Occipital lobe (tissue), 2 donors: Measurements from ENCODE around the gene STK35. TPM values are rescaled to one million over a fixed set of nuclear protein-coding genes. Genes with fewer than 3 reads are reported as not detected.

ENCODE experiments used
- DNase-seq: peaks from one replicate; lab custom pipeline; 2025; lab: John Stamatoyannopoulos, UW
- total RNA-seq: library from RNA; depleted of rRNA; stranded (reverse); fragments of >200 nt; gene quantifications from one replicate; pipeline ENCODE4 v1.2.3, GENCODE V29; 2014

Gene STK35
- total RNA-seq, 1 donor from 2014 or later = 13.9 TPM

DNA sequence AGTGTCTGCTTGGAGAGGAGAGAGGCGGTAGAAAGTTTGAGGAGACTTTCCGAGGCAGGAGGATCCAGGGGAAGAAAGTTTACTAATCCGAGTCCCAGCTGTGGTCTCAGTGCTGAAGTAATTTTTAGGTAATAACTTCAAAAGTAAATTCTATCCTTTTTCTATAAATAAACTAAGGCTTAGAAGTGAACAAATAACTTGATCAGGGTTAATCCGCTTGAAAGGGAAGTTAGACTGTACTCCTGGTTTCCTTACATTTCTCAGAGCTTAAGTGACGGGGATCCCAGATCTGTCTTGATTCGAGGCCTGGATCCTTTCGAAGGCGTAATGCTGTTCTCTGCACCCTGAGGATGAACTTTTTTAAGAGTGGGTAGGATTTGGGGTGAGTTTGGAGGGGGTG is 2.6 kb downstream of the STK35 start:
- no peak for DNase-seq

DNA sequence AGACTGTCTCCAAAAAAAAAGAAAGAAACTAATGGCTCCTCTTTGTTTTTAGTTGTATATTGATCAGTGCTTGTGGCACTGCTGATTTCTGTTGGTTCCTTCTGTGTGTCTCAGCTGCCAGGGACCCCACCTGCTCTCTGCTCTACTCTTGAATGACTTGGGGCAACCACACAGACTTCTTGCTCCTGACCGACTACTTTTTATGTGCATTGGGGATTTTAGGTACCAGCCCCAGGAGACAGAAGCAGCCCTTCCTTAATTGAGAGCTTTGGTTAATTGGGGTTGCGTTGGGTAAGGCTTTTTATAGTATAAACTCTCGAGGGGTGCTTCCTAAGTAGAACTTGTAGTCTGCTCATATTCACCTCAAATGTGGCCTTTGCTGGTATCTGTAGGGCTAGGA is 6.9 kb downstream of the STK35 start:
- no peak for DNase-seq

DNA sequence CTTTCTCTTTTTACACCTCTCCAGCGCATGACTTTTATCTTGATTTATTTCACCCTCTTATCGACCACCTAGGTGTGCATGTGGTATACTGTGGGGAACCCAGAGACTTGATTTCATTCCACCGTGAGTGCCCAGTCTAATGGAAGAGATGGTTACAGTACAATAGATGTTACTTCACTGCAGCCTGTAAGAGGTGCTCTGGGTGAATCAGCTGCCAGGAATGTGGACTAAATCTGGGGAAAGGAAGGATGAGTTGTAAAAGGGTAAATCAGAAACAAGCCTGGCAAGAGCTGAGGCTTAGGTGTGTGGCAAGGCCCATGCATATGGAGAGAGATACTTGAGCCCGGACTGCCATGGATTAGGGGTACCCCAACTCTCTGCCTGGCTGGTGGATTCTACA is 7.4 kb downstream of the STK35 start:
- no peak for DNase-seq

DNA sequence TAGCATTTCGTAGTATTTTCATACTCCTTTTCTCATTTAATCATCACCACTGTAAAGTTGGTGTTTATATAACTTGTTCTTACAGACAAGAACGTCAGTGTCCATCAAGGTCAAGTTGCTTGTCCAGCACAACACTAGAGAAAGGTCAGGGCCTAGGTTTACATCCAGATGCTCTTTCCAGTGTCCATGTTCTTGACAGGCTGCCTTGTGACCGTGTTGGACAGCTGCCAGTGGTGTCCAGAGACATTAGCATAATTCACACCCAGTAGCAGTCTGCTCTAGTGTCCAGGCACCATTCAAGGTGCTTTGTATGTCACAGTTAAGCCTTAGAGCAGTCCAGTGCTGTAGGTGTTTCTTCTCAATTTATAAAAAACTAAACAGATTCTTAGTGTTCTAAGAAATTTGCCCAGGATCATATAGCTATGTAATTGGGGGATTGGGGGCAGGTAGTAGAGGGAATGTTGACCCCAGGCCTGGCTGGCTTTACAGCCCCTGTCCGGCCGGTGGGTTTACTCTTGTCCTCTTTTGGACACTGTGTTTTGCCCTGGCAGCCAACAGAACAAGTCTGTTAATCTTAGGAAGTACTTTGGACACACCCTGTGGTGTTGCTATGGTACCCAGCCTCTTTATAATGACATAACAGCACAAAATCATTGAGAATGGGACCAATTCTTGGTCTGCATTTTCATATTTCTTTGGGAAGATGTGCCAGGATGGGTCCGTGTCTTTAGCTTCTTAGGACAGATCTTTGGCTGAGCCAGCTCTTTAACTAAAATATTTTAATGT is 8.0 kb downstream of the STK35 start:
- DNase-seq = no peak

DNA sequence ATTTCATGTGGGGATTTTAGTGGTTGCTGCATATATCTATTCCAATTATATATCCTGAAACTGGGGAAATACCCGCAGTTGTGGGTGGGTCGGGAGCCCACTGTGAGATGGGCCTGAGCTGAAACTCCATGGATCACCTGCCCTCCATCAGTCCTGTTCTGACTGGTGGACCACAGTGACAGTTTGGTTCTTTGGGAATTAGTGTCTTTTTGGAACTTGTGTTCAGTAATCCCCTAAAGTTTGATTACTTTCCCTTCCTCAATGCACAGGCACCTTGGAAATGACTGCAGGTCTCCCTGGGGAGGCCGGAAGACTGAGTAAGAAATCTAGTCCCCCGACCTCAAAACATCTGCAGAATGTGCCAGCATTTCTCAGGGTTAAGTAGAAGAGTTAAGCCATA is 11.3 kb downstream of the STK35 start:
- no peak for DNase-seq

DNA sequence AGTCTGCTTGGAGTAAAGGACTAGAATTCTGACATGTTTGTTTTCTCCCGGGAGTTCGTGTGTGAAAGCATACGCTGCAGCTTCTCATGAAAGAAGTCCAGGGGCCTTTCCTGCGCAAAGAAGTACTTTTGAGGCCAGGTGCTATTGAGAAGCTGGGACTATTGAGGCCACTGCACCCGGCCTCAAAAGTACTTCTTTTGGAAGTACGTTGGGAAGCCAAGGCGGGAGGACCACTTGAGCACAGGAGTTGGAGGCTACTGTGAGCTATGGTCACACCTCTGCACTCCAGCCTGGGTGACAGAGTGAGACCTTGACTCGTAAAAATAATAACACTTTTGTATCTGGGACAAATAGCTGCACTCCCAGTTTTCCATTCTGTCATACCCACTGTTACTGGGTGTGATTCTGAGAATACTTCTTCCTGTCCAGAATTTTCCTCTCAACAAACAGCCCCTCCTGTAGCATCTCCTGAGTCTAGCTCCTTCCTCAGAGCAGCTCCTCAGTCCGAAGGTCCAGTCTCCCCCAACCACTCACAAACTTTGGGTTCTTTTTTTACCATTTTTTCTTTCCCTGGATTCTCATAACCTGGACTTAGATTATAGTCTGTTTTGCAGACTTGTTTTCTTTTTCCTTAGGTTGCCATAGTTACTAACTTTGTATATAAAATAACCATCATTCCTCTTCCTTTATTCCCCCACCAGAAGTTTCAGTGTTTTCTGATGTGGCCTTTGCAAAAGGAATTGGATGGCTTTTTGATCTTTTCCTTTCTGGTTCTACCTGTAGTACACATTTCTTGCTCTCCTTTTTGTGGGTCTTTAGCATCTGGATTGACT is 12.7 kb downstream of the STK35 start:
- no peak for DNase-seq

DNA sequence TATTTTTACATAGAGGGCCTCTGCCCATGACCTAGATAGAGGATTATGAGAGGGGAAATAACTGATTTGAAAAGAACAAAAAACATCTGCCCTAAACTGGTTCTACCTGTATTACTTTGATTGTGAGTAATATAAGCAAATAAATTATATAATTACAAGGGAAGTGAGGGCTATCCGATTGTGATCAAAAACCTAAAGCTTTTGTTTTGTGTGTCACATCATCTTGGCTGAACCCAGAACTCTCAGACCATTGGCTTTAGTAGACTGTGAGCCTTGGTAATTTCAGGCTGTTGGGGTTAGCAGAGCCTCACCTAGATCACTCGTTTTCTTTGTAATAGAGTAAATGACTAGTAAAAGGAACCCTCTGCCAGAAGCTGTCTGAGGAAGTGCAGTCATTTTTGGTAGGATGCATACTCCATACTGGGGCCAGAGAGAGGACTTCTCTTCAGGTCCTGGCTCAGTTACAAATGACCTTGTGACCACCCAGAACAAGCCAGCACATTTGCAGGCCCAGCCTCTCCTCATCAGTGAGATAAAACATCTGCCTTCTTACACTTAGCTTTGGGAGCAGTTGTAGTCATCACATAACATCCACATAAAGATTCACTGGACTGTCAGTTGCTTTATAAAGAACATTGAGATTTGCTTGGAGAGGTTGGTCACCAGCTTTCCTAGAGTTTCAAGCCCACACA is 13.5 kb downstream of the STK35 start:
- DNase-seq = no peak

DNA sequence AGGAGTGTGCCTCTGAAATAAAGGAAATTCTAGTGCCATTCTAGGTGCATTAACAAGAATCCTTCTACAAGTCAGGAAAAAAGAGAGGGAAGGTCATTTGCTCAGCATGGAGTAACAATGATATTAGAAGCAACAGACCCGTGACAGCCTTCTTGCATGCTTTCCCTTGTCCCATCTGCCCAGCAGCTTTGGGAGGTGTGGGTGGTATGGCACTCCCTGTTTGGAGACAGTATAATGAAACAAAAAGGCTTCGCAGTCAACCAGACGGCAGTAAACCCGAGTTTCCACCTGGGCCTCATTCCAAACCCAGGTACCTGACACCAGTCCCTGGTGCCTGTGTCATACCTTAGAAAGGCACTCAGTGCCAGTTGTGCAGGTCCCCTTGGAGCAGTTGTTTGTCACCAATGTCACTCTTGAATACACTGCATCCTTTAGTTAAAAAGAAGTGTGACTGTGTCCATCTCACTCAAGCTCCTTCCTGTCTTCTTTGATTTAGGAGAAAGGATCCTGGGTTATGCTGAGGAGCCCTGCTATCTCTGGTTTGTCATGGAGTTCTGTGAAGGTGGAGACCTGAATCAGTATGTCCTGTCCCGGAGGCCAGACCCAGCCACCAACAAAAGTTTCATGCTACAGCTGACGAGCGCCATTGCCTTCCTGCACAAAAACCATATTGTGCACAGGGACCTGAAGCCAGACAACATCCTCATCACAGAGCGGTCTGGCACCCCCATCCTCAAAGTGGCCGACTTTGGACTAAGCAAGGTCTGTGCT is 14.7 kb downstream of the STK35 start:
- no peak for DNase-seq

DNA sequence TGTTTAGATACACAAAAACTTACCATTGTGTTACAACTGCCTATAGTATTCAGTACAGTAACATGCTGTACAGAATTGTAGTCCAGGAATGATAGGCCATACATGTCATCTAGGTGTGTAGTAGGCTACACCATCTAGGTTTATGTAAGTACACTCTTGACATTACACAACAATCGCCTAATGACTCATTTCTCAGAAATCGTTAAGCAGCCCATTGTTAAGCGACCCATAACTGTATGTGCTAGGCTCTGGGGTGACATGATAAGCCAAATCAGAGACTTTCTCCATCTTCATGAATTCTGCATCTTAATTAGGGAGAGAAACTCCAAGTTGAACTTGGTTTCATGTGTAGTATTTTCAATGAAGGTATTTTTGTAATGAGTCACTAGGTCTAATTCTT is 17.2 kb downstream of the STK35 start:
- DNase-seq = no peak

DNA sequence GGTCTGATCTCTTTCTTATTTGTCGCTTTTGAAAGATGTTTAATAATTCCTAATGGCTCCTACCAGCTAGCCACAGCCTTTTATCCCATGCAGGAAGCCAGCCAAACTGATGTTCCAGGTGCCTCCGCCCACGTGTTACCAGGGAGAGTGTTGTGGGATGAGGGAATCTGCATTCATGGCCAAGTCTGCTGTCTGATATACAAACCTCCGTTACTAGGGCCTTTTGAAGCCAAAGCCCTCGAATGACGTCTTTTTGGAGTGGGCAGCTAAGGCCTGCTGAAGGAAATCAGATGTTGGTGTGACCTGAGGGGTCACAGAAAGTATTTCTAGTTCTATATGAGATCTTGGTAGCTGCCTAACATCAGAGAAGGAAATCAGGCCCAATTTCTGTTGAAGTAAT is 21.3 kb downstream of the STK35 start:
- no peak for DNase-seq

DNA sequence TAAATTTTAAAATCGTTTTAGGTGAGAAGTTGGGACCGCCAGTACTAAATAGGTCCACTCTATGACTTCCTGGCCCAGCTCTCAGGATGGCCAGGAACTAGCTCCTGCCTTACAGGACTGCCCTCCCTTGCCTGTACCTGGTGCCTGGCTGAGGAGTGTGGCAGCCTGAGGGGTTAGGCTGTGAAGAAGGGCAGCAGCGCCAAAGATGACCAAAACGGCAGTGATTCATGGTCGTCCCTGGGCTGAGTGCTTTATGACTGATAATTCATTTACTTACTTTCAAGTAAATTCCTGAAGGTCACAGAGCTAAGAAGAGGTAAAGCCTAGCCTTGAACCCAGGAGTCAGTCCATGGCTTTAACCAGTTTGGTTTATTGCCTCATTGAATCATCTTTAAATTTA is 22.1 kb downstream of the STK35 start:
- no peak for DNase-seq

DNA sequence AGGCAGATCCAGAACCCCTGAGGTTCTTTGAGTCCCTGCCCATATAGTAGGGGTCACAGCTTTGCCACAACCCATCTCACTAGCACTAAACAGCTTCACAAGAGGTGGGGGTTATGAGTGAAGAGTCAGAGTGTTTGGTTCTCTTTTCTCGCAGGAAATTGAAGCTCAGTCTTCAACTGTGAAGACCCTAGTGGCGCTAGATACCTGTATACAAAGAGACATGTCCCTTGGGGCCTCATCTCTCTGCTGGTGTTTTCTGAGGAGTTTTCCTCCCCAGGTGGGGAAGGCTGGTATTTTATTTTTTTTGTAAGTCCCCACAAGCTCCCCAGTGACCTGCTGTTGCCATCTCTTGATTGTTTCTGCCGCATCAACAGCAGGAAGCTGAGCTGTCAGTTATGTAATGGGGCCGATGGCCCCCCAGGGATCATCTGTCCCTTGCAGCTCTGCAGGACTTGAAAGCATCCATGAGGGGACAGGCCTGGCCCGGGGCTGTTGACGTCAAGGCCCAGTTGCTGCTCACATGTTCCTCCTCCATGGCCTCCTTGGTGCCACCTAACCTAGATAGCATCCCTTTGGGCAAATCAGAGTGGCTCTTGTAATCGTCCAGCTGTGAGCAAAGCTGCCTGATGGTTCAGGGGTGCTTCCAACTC is 23.1 kb downstream of the STK35 start:
- DNase-seq = no peak

DNA sequence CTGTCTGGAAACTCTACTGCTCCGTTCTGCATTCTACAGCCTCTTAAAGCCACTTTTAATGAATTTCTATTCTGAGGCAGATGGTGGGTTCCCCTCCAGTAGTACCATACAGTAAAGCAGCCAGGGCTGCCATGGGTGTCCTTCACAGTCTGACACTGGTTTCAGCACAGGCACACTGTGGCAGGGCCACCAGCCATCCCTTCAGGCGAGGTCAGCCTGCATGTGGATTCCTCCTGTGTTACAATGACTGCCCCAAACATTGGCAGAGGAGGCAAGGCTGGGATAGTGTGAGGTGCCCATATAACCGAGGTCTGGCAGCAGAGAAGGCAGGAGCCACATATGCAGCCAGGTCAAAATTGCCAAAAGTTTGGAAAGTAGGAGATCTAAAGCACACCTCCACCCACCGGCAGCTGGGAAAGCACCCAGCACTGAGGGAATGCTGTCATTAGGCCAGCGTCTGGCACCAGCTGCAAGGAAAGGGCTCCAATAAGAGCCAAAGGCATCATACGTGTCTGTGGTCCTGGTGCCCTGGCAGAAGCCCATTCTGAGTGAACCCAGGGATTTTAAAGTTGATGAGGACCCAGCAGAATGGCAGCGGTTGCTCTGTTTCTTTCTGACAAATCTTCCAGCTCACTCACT is 24.0 kb downstream of the STK35 start:
- no peak for DNase-seq

DNA sequence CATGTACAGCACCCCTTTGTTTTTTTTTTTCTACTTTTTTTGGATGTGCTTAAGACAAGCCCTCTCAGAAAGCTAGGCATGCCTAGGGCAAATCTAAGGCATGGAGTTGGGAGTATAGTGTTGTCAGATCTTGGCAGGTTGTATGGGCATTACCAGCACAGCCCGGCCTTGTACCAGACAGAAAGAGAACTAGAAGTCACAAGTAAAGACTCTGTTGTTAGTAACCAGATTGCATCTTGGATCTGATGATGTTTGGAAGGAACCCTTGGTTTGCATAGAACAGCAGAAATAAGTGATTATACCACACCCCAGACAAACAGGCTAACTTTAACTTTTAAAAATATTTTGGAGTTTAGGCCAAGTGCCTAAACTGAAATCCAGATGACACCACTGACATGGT is 25.6 kb downstream of the STK35 start:
- no peak for DNase-seq

DNA sequence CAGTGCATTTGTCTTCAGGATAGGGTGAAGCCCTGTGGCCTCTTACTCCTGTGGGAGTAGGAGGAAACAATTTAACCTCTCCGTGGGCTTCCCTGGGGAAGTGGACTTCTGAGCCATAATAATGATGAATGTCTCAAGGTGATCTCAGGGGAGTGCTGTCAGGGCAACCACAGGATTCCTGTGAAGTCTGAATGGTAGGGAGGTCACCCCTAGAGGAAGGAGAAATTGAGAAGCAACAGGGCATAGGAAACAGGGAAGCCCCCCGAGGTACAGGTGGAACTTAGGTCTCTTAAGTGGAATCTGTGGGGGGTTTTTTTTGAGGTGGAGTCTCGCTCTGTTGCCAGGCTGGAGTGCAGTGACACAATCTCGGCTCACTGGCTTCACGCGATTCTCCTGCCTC is 26.9 kb downstream of the STK35 start:
- DNase-seq = no peak

DNA sequence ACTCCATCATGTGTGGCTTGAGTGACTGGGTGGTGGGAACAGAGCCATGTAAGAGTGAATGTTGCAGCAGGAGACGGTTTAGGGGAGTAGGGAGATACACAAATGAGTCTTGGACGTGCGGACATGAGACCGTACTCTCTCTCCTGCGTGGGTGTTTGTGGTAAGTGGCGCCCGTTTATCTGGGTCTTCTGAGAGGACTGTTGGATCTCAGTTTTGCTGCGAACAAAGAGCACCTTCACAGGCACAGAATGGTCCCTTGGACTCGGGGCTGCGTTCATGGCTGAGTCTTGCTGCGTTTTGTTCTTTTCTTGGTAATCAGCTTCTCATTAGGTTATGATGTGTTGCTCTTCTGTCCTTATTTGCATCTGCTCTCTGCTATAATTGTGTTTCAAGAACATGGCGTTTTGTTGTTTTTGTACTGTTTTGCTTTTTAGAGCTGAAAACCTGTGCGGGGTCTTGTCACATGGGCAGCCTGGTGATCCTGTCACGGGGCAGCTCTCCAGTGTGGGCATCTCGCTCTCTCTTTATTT is 28.5 kb downstream of the STK35 start:
- peak; percentile 77 for DNase-seq

DNA sequence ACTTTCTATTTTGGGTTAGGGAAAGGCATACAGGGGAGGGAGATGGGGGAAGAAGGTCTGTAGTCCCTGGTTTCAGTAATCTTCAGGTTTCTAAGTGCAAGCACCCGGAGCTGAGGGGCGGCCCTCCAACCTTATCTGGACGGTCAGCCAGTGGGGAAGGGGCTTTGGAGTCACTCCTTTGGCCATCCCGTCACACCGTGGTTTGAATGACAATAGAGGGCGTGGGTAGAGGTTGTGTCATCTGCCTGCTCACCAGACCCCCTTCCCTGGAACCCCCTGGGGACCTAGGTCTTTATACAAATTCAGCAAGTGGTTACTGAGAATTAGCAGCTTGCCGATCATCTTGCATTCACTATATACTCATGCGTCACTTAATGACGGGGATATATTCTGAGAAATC is 29.1 kb downstream of the STK35 start:
- DNase-seq = no peak

DNA sequence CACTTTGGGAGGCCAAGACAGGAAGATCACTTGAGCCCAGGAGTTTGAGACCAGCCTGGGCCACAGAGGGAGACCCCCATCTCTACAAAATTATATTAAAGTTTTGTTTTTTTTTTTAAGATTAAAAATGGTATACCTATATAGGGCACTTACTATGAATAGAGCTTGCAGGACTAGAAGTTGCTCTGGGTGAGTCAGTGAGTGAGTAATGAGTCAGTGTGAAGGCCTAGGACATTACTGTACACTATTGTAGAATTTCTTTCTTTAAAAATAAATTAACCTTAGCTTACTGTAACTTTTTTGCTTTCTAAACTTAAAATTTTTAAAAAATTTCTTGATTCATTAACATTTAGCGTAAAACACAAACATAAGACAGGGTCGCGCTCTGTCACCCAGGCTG is 29.7 kb downstream of the STK35 start:
- no peak for DNase-seq

DNA sequence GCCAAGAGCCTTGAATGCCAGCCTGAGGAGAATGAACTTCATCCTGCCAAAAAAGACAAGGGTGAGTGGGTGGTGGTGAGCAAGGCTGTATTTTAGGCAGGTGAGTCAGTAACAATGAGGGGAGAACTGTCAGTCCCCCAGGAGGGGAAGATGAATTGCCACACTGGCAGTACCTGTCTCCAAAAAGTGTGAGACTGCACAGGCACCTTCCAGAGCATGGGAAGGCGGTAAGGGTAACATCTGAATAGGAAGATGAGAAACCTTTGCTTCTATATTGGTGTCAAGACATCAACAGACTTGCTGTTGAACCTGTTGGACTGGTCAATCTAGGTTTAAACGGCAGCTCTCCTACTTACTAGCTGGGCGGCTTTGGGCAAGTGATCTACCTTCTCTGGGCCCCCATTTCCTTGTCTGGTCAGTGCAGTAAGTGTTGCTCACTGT is 30.9 kb downstream of the STK35 start:
- no peak for DNase-seq
